Spleen (tissue), 7 donors: ENCODE data around the gene ZNRD2.

Experiments used
- POLR2A ChIP-seq, 3 donors: fragments of 450-650 bp; IDR thresholded peaks; one replicate each; pipeline ENCODE4 v1.5.1; 2017; ENCODE audit warnings: antibody characterized with exemption in 3 of 3, mild to moderate bottlenecking in 1 of 3
- POLR2AphosphoS5 ChIP-seq, 3 donors: sonication (generic); formaldehyde crosslinking; IDR thresholded peaks; one replicate each; pipeline ENCODE4 v1.5.1; 2017; ENCODE audit warnings: antibody characterized with exemption in 3 of 3
- TF ChIP-seq, protein P1 (sequence below), 11 experiments: fragments of 200-600 bp in 7 of 11; fragments of 450-650 bp in 4 of 11; sonication (generic) in 4 of 11; IDR thresholded peaks in 8 of 11; conservative IDR thresholded peaks in 3 of 11; 1 replicate in 7 of 11; 2 replicates in 4 of 11; pipeline versions ENCODE4 v1.4.0 to v1.8.0; 2016 to 2021; ENCODE audit warnings: antibody characterized with exemption in 11 of 11, inconsistent platforms in 4 of 11, mild to moderate bottlenecking in 1 of 11
- donor health status: DM: no; HTN: no; CAD: no; lungs with moderate emphysema.
- donor health status: DM: no; HTN: no; CAD: no.
- donor health status: DM: no; HTN: no; CAD: no.

DNA sequence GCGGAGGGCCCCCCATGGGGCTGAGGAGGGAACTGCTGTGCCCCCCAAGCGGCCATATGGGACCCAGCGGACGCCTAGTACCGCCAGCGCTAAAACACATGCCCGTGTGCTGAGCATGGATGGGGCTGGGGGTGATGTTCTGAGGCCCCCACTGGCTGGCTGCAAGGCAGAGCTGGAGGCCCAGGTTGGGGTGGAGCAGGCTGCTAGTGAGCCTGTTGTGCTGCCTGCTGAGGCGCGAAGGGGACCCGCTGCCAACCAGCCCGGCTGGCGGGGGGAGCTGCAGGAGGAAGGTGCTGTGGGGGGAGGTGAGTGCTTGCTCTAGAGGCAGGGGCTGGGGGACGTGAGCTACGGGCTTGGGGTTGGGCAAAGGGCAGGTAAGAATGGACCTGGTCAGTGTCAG, 48.5 kb downstream of the ZNRD2 start:
- TF ChIP-seq, protein P1, sequence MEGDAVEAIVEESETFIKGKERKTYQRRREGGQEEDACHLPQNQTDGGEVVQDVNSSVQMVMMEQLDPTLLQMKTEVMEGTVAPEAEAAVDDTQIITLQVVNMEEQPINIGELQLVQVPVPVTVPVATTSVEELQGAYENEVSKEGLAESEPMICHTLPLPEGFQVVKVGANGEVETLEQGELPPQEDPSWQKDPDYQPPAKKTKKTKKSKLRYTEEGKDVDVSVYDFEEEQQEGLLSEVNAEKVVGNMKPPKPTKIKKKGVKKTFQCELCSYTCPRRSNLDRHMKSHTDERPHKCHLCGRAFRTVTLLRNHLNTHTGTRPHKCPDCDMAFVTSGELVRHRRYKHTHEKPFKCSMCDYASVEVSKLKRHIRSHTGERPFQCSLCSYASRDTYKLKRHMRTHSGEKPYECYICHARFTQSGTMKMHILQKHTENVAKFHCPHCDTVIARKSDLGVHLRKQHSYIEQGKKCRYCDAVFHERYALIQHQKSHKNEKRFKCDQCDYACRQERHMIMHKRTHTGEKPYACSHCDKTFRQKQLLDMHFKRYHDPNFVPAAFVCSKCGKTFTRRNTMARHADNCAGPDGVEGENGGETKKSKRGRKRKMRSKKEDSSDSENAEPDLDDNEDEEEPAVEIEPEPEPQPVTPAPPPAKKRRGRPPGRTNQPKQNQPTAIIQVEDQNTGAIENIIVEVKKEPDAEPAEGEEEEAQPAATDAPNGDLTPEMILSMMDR (IDR thresholded peaks at IDR 0.05 in 8 of 11, conservative IDR thresholded peaks at IDR 0.05 in 3 of 11): no peak
- TF ChIP-seq POLR2AphosphoS5 (IDR thresholded peaks at IDR 0.05) (no peak), POLR2A (IDR thresholded peaks at IDR 0.05) (no peak)
